Measurements from ENCODE around the gene THSD4.

Gene THSD4

DNA sequence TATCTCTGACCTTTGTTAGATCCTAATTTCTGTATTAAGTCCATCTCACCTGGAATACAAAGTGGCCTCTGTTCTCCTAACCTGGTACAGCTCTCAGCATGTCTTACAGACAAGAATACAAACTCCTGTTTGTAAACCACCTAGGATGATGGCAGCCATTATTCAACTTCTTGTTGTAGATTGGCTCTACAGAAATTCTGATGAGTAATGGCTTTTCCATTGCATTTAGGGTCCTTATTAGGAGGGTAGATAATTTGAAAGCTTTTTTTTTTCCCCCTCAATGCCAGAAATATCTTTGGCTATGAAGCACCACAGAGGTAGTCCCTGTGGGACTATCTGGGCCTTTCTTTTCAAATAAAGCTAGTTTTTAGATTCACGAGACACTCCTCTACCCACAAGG, 704.9 kb downstream of the THSD4 start:
- DNase-seq (ENCODE audit: low read depth), result no peak
- H3K4me3 ChIP-seq (replicated peaks; ENCODE audit: low read depth, low read length), result no peak overlapping the region
- TF ChIP-seq, protein P1, sequence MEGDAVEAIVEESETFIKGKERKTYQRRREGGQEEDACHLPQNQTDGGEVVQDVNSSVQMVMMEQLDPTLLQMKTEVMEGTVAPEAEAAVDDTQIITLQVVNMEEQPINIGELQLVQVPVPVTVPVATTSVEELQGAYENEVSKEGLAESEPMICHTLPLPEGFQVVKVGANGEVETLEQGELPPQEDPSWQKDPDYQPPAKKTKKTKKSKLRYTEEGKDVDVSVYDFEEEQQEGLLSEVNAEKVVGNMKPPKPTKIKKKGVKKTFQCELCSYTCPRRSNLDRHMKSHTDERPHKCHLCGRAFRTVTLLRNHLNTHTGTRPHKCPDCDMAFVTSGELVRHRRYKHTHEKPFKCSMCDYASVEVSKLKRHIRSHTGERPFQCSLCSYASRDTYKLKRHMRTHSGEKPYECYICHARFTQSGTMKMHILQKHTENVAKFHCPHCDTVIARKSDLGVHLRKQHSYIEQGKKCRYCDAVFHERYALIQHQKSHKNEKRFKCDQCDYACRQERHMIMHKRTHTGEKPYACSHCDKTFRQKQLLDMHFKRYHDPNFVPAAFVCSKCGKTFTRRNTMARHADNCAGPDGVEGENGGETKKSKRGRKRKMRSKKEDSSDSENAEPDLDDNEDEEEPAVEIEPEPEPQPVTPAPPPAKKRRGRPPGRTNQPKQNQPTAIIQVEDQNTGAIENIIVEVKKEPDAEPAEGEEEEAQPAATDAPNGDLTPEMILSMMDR (IDR thresholded peaks at IDR 0.05; ENCODE audit: low read length, missing control alignments), result no peak

DNA sequence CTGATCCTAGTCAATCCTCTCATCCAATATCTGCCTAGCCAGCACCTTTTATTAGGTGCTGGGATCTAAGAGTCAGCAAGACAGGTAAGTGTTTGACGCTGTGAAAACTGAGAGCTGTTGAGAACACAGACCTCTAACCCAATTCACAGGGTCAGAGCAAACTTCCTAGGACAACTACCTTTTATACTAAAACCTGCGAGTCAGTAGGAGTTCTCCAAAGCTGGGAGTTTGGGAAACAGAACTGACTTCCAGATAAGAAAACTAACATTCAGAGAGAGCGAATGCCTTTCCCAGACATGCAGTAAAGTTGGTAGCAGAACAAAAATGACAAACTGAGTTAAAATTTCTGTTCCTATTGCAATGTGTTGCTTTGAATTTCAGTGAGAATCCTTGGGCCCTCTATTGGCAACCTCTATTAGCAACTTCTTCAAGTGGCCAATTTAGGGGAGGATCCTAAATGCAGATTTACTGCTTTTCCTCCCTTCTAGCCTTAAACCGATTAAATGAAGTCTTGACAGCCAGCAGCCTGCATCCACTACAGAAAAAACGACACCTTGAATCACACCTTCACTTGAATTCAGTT, 706.4 kb downstream of the THSD4 start:
- TF ChIP-seq, protein P1 (IDR thresholded peaks at IDR 0.05; ENCODE audit: low read length, missing control alignments), result no peak
- no peak overlapping the region for H3K4me3 ChIP-seq (replicated peaks; ENCODE audit: low read depth, low read length)
- no peak for DNase-seq (ENCODE audit: low read depth)

DNA sequence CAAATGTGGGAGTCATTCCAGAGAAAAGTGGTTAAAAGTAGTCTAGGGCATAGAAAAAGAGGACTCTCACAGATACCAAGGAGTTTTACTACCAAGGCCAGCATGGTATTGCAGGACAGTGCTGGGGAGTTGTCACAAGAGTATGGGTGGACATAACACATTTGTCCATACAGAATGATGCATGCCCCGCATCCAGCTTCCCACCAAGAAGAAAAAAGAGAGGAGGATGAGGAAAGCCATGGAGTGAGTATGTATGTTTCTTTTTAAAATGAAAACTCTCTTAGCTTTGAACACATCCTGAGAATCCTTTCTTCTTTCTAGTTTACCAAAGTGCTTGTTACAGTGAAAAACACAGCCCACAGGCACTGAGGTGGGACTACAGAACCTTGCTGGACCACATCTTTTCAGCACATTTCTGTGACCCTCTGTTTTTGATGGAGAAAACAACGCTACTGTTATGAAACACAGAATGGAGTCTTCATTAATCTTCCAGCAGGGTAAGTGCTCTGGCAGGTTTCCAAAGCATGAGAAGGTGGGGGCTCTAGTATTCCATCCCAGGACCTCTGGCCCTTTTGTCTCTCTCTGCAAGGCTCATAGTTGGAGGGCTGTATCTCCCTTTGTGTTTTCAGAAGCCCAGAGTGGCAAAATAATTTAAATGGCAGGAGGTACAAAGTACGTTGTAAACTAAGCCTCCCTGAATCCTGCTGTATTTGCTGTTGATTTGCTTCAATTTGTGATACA, 707.8 kb downstream of the THSD4 start:
- TF ChIP-seq, protein P1 (IDR thresholded peaks at IDR 0.05; ENCODE audit: low read length, missing control alignments), result no peak
- DNase-seq (ENCODE audit: low read depth), result no peak
- no peak overlapping the region for H3K4me3 ChIP-seq (replicated peaks; ENCODE audit: low read depth, low read length)

DNA sequence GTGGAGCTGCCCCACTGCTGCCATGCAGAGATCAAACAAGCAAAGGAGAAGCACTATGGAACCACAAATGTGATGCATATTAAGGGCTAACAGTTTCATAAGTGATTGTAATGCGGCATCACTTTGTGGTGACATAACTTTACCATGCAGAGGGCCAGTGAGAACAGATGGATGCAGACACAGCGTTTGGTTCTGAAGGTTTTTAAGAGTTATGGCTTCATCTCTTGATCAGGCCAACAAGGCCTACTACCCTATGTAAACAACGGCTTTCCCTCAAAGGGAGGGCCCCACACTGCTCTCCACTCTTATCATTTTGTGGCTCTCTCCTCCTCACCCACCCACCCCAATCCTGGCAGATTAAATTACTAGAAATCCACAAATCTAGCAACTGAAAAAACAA, 708.5 kb downstream of the THSD4 start:
- TF ChIP-seq, protein P1 (IDR thresholded peaks at IDR 0.05; ENCODE audit: low read length, missing control alignments), result no peak
- DNase-seq (ENCODE audit: low read depth), result no peak
- H3K4me3 ChIP-seq (replicated peaks; ENCODE audit: low read depth, low read length), result no peak overlapping the region

DNA sequence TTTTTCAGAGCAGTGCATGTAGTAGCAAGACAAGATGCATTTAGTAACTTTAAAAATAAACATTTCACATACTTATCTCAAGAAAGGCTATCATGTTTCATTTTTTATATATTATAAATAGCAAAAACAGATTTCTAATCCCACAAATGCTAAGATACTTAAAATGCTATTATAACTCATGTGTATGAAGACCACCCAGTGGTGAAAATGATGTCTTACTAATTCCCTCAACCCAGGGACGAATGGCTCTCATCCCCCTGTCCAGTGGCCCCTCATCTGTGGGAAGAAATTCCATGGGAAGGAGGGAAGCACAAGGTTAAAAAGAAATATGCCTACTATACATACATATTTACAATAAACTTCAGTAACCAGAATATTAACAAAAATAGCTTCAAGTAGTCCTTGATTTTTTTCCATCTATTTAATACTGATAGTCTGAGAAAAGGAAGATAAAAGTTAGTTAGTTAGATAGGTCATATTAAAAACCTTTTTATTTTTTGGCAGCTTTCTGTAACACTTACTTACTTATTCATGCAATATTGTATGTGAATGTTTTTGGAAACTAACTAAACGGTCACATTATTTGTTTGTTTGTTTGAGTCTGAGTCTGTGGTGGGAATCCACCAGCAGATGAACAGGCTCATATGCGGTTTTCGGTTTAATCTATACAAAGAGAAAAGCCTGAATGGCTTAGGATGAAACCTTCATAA, 709.9 kb downstream of the THSD4 start:
- H3K4me3 ChIP-seq (replicated peaks; ENCODE audit: low read depth, low read length), result no peak overlapping the region
- no peak for DNase-seq (ENCODE audit: low read depth)
- TF ChIP-seq, protein P1 (IDR thresholded peaks at IDR 0.05; ENCODE audit: low read length, missing control alignments), result no peak

DNA sequence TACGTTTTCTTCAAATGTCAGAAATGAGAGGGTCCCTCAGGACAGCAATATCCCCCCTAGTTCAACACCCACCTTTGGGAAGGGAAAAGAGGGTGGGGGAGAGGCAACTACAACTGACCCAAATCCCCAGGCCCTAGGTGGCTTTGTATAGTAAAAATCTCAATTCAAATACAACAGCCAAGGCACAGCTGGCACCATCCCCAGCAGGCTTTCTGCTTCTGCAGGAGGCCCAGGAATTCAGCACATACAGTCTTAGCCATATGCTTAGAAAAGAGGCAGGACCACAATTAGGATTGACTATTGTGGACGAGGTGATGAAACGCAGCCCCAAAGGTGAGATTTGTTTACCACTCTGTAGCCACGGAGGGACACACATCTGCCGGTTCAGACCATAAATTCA, 710.9 kb downstream of the THSD4 start:
- DNase-seq (ENCODE audit: low read depth), result no peak
- TF ChIP-seq, protein P1 (IDR thresholded peaks at IDR 0.05; ENCODE audit: low read length, missing control alignments), result no peak
- no peak overlapping the region for H3K4me3 ChIP-seq (replicated peaks; ENCODE audit: low read depth, low read length)

All from fibroblast of pulmonary artery (primary cell).